Upper lobe of right lung (tissue), 1 donor: ENCODE results near the gene RIN1. TPM values are rescaled to one million over a fixed set of nuclear protein-coding genes. Genes with fewer than 3 reads are reported as not detected.
"Not testable (repeated sequence)": the region's sequence is repeated elsewhere in the genome, so short reads cannot be mapped to it uniquely, and the experiment has no call there.

Source experiments
- ATAC-seq: fragments of 200-7000 bp; cut with Tn5 transposase; one replicate; pipeline ENCODE4 v1.9.1; 2020; ENCODE audit warnings: mild to moderate bottlenecking, moderate library complexity
- DNase-seq: peaks from one replicate; pipeline ENCODE4 v3.0.0-alpha.2; 2020
- H3K27ac ChIP-seq: fragments of 200-600 bp; one replicate; pipeline ENCODE4 v1.8.0; 2022
- H3K27me3 ChIP-seq: fragments of 200-600 bp; one replicate; pipeline ENCODE4 v1.8.0; 2022; ENCODE audit warnings: mild to moderate bottlenecking
- H3K36me3 ChIP-seq: fragments of 200-600 bp; one replicate; pipeline ENCODE4 v1.8.0; 2022
- H3K4me1 ChIP-seq: fragments of 200-600 bp; one replicate; pipeline ENCODE4 v1.8.0; 2022
- H3K4me3 ChIP-seq: fragments of 200-600 bp; one replicate; pipeline ENCODE4 v1.8.0; 2022; ENCODE audit warnings: mild to moderate bottlenecking
- H3K9me3 ChIP-seq: fragments of 200-600 bp; one replicate; pipeline ENCODE4 v1.8.0; 2022
- CTCF ChIP-seq: fragments of 200-600 bp; IDR thresholded peaks from one replicate; pipeline ENCODE4 v1.8.0; 2022; ENCODE audit warnings: antibody characterized with exemption
- intact Hi-C: fragments of 100-400 bp; cut with DNase I; formaldehyde crosslinking; loops from one replicate; pipeline ENCODE4 v1.11.0; 2022
- total RNA-seq: library from RNA; stranded (reverse); fragmentation: NEBNext Ultra II Directional; extraction: Animal tissue kit (Norgen Biotek cat#: 25700); gene quantifications from one replicate; pipeline ENCODE4 v1.2.1, GENCODE V29; 2021
- donor health status: DM: no; HTN: yes; CAD: no; lungs with severe emphysema.

RIN1 gene
- total RNA-seq, 1 donor from 2014 or later, result 7.4 TPM

GRCh38 chr11:66360406-66361073 lies 24.3 kb upstream of the RIN1 start:
- Histone ChIP-seq H3K36me3 (no peaks in the 10 kb centered on the region), H3K9me3 (no peaks in the 10 kb centered on the region), H3K4me3 (no peak overlapping the region), H3K27me3 (no peaks in the 10 kb centered on the region), H3K4me1 (peaks cover 16% of the 10 kb centered on the region), H3K27ac (no peak overlapping the region)
- TF ChIP-seq CTCF, result no peak
- DNase-seq (peak; percentile 38), ATAC-seq (no peak)
- intact Hi-C loops, result no loop called here

GRCh38 chr11:66359662-66360087 lies 23.4 kb upstream of the RIN1 start:
- Histone ChIP-seq H3K4me1 (peaks cover 16% of the 10 kb centered on the region), H3K27me3 (no peaks in the 10 kb centered on the region), H3K4me3 (no peak overlapping the region), H3K27ac (no peak overlapping the region), H3K36me3 (no peaks in the 10 kb centered on the region), H3K9me3 (no peaks in the 10 kb centered on the region)
- peak; percentile 40 for DNase-seq
- intact Hi-C loops, result no loop called here
- no peak for TF ChIP-seq CTCF
- no peak for ATAC-seq

GRCh38 chr11:66350560-66351235 lies 14.5 kb upstream of the RIN1 start:
- H3K27me3 ChIP-seq, DNase-seq, H3K27ac ChIP-seq, H3K36me3 ChIP-seq, H3K4me3 ChIP-seq, intact Hi-C loops, ATAC-seq, H3K9me3 ChIP-seq: not testable (repeated sequence)
- H3K4me1 ChIP-seq, result peaks cover 12% of the 10 kb centered on the region

- no peak overlapping the region for H3K4me3 ChIP-seq
- H3K27me3 ChIP-seq, result no peaks in the 10 kb centered on the region
- ATAC-seq (no peak), DNase-seq (no peak)
- H3K9me3 ChIP-seq, result no peaks in the 10 kb centered on the region
- intact Hi-C loops, result no loop called here
- peak overlapping the region; percentile 30 for H3K27ac ChIP-seq
- peaks cover 23% of the 10 kb centered on the region for H3K4me1 ChIP-seq
- no peak for TF ChIP-seq CTCF
- H3K36me3 ChIP-seq, result no peaks in the 10 kb centered on the region
These were observed 12.8 kb upstream of the RIN1 start for GRCh38 chr11:66349084-66349386.

GRCh38 chr11:66347425-66348276 lies 11.4 kb upstream of the RIN1 start, which contains the start of gene B4GAT1:
TSS of gene B4GAT1 (minus strand) at chr11:66347629. CDS start at chr11:66347545, 84 bp downstream.
- peaks cover under 1% of the 10 kb centered on the region for H3K36me3 ChIP-seq
- intact Hi-C loops, result no loop called here
- no peaks in the 10 kb centered on the region for H3K27me3 ChIP-seq
- peaks cover 30% of the 10 kb centered on the region for H3K4me1 ChIP-seq
- ATAC-seq (peak; percentile 78), DNase-seq (peak; percentile 88)
- H3K4me3 ChIP-seq, result peak within 1 kb of the TSS; percentile 96
- H3K9me3 ChIP-seq, result no peaks in the 10 kb centered on the region
- TF ChIP-seq CTCF, result no peak
- H3K27ac ChIP-seq, result peak within 1 kb of the TSS; percentile 87
